Stomach (tissue), 9 donors: Measurements from ENCODE around the gene SERPINB7. TPM values are rescaled to one million over a fixed set of nuclear protein-coding genes. Genes with fewer than 3 reads are reported as not detected.
A peak's percentile ranks its signal among the peaks of the same experiment; 100 is the strongest.

Source experiments
- DNase-seq, 2 donors: peaks; one replicate each; pipeline versions ENCODE4 v3.0.0 to v3.0.0-alpha.2; 2013 to 2019
- H3K27ac ChIP-seq, 5 donors: fragments of 200-600 bp in 4 of 5; sonication (generic) in 4 of 5; one replicate each; pipeline ENCODE4 v1.5.1; 2013 to 2019; ENCODE audit warnings: mild to moderate bottlenecking in 1 of 5, moderate library complexity in 1 of 5
- H3K27me3 ChIP-seq, 3 donors: fragments of 200-600 bp; sonication (generic); one replicate each; pipeline ENCODE4 v1.5.1; 2017 to 2019; ENCODE audit warnings: mixed run types in 1 of 3
- H3K36me3 ChIP-seq, 4 donors: fragments of 200-600 bp; sonication (generic); 1 replicate in 3 of 4; 2 replicates in 1 of 4; pipeline ENCODE4 v1.5.1; 2016 to 2019
- H3K4me1 ChIP-seq, 4 donors: fragments of 200-600 bp; sonication (generic); one replicate each; pipeline ENCODE4 v1.5.1; 2016 to 2019
- H3K4me3 ChIP-seq, 4 donors: fragments of 200-600 bp; sonication (generic) in 3 of 4; one replicate each; pipeline ENCODE4 v1.5.1; 2016 to 2019; ENCODE audit warnings: mild to moderate bottlenecking in 1 of 4
- H3K9me3 ChIP-seq, 4 donors: fragments of 200-600 bp; sonication (generic); one replicate each; pipeline ENCODE4 v1.5.1; 2016 to 2019
- EP300 ChIP-seq: sonication (generic); formaldehyde crosslinking; IDR thresholded peaks from one replicate; pipeline ENCODE4 v1.6.1; 2017; ENCODE audit warnings: antibody characterized with exemption
- POLR2A ChIP-seq, 4 donors: fragments of 450-650 bp; IDR thresholded peaks; one replicate each; pipeline ENCODE4 v1.6.1; 2016; ENCODE audit warnings: antibody characterized with exemption in 4 of 4, control low read depth in 2 of 4, mild to moderate bottlenecking in 1 of 4, moderate library complexity in 1 of 4
- POLR2AphosphoS5 ChIP-seq, 3 donors: sonication (generic); formaldehyde crosslinking; IDR thresholded peaks; one replicate each; pipeline ENCODE4 v1.6.1; 2016; ENCODE audit warnings: antibody characterized with exemption in 3 of 3
- WGBS, 5 donors: extraction: QIAGEN DNeasy Blood & Tissue Kit in 3 of 5; methylation state at CpG; one replicate each; pipeline versions ENCODE4 v1.1.5 to v1.1.7; 2013 to 2018; 5-methylcytosine and 5-hydroxymethylcytosine counted together
- intact Hi-C: fragments of 100-400 bp; cut with DNase I; formaldehyde crosslinking; loops from one replicate; pipeline ENCODE4 v1.15.1; 2023; ENCODE audit warnings: low total_unique reads
- polyA plus RNA-seq, 3 donors: library from polyadenylated mRNA; stranded (reverse); fragments of 200-250 nt; gene quantifications; one replicate each; pipeline ENCODE4 v1.2.3, GENCODE V29; 2013
- total RNA-seq, 5 donors: library from RNA; depleted of rRNA; stranded (reverse); fragments of >200 nt; gene quantifications; one replicate each; pipeline versions ENCODE4 v1.1.0 to v1.2.3, GENCODE V29; 2014 to 2016
- TF ChIP-seq, protein P1 (sequence below), 7 experiments: fragments of 450-650 bp in 4 of 7; fragments of 200-600 bp in 3 of 7; sonication (generic) in 3 of 7; IDR thresholded peaks; one replicate each; pipeline ENCODE4 v1.5.1; 2016 to 2019; ENCODE audit warnings: antibody characterized with exemption in 7 of 7, control low read depth in 2 of 7, mild to moderate bottlenecking in 1 of 7
- donor health status: healthy with polysubstance abuse.
- donor health status: Bipolar disorder and iron deficiency.
- donor health status: healthy.

Gene SERPINB7
- total and polyA plus RNA-seq, 8 donors: 0.23 to 5.2 TPM; not detected in 6

DNA sequence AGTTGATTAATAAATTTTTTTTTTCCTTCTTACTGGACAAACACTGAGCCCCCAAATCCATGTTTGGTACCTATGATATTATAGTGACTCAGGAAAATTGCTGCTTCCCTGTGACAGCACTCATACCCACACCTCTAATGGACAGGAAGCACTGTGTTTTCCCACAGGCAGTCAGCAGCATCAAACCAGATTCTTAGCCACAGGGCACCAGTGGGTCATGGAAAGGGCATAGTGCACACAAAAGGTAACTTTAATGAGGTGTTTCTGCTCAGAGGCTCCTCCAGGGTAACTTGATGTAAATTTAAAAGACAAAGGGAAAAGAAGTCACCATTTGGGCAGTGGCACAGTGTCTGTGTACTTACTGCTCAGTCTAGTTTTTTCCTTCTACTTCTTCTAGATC is 38.3 kb upstream of the SERPINB7 start:
- Histone ChIP-seq H3K36me3 (no peaks in the 10 kb centered on the region), H3K27ac (no peak overlapping the region), H3K4me3 (no peak overlapping the region), H3K4me1 (no peaks in the 10 kb centered on the region), H3K27me3 (no peaks in the 10 kb centered on the region), H3K9me3 (no peaks in the 10 kb centered on the region)
- DNase-seq: no peak
- intact Hi-C loops: no loop called here
- TF ChIP-seq POLR2A (IDR thresholded peaks at IDR 0.05) (no peak), EP300 (no peak), POLR2AphosphoS5 (IDR thresholded peaks at IDR 0.05) (no peak)
- TF ChIP-seq, protein P1, sequence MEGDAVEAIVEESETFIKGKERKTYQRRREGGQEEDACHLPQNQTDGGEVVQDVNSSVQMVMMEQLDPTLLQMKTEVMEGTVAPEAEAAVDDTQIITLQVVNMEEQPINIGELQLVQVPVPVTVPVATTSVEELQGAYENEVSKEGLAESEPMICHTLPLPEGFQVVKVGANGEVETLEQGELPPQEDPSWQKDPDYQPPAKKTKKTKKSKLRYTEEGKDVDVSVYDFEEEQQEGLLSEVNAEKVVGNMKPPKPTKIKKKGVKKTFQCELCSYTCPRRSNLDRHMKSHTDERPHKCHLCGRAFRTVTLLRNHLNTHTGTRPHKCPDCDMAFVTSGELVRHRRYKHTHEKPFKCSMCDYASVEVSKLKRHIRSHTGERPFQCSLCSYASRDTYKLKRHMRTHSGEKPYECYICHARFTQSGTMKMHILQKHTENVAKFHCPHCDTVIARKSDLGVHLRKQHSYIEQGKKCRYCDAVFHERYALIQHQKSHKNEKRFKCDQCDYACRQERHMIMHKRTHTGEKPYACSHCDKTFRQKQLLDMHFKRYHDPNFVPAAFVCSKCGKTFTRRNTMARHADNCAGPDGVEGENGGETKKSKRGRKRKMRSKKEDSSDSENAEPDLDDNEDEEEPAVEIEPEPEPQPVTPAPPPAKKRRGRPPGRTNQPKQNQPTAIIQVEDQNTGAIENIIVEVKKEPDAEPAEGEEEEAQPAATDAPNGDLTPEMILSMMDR (IDR thresholded peaks at IDR 0.05): no peak

DNA sequence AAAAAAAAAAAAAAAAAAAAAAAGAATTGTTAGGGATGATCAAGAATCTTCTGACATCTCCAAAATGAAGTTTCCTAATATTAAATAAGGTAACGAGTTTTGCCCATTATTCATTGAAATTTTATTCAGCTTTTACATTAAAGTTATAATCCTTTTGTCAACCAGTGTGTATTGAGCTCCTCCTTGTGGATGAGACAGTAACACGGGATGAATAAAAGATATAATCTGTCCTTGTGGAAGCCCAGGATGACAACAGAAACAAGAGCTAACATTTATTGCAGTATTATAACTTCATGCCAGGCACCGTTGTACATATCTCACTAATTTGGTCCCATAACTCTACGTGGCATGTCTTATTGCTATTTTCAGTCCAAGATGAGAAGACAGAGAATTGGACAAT is 33.4 kb upstream of the SERPINB7 start:
- WGBS, 5 donors: 54 to 69% (median 61%) methylated on average over 4 of the region's 4 CpGs
- Histone ChIP-seq H3K27me3 (no peaks in the 10 kb centered on the region), H3K36me3 (no peaks in the 10 kb centered on the region), H3K9me3 (no peaks in the 10 kb centered on the region), H3K27ac (no peak overlapping the region), H3K4me3 (no peak overlapping the region), H3K4me1 (no peaks in the 10 kb centered on the region)
- DNase-seq: peak in 1 of 2 donors; percentile 13
- TF ChIP-seq POLR2AphosphoS5 (IDR thresholded peaks at IDR 0.05) (no peak), EP300 (no peak), POLR2A (IDR thresholded peaks at IDR 0.05) (no peak)
- TF ChIP-seq, protein P1 (IDR thresholded peaks at IDR 0.05): peak in 1 of 7 experiments; percentile 12
- intact Hi-C loops: no loop called here

DNA sequence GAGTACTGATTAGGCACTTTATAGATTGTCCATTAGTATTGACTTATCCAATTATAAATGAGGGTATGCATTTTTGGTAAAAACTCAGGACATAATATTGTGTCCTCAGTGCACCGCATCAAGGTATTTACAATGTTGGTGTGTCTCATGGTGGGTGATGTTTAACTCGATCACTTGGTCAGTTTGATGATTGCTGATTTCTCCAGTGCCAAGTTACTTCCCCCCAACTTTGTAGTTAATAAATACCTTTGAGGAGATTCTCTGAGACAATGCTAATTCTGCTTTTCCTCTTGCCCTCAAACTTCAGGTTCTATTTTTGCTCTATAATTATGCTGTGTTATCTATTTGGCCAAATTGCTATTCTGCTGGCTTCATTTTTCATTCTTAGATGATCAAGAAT is 28.2 kb upstream of the SERPINB7 start:
- Histone ChIP-seq H3K36me3 (no peaks in the 10 kb centered on the region), H3K4me3 (no peak overlapping the region), H3K27me3 (no peaks in the 10 kb centered on the region), H3K27ac (no peak overlapping the region), H3K4me1 (no peaks in the 10 kb centered on the region), H3K9me3 (peaks cover 0 to 7% (median 2%) of the 10 kb centered on the region in 4 donors)
- intact Hi-C loops: no loop called here
- WGBS, 5 donors: 86 to 96% (median 90%) methylated on average over 2 of the region's 2 CpGs
- no peak for DNase-seq
- TF ChIP-seq POLR2AphosphoS5 (IDR thresholded peaks at IDR 0.05) (no peak), EP300 (no peak), POLR2A (IDR thresholded peaks at IDR 0.05) (no peak)
- TF ChIP-seq, protein P1 (IDR thresholded peaks at IDR 0.05): no peak

DNA sequence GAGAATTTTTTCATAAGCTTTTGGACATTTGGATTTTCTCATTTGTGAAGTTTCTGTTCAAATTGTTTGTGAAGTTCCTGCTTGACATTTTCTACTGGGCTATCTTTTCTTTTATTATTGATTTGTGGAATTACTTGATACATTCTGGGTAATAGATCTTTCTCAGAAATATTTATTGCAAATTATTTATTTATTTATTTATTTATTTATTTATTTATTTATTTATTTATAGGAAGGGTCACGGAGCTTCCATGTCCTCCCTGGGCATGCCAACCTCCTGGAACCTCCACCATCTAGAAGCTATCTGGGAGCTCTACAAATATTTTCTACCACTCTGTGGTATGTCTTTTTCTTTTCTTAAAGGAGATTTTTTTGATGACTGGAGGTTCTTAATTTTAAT is 25.7 kb upstream of the SERPINB7 start:
- H3K9me3 ChIP-seq: peaks cover 0 to 7% (median 2%) of the 10 kb centered on the region in 4 donors
- DNase-seq: no peak
- H3K36me3 ChIP-seq: no peaks in the 10 kb centered on the region
- H3K4me1 ChIP-seq: no peaks in the 10 kb centered on the region
- H3K27me3 ChIP-seq: no peaks in the 10 kb centered on the region
- H3K4me3 ChIP-seq: no peak overlapping the region
- TF ChIP-seq POLR2AphosphoS5 (IDR thresholded peaks at IDR 0.05): no peak
- TF ChIP-seq POLR2A (IDR thresholded peaks at IDR 0.05): no peak
- TF ChIP-seq EP300: no peak
- TF ChIP-seq, protein P1 (IDR thresholded peaks at IDR 0.05): no peak
- 52 to 90% (median 70%) methylated on average over 1 of the region's 1 CpG for WGBS, 5 donors
- no peak overlapping the region for H3K27ac ChIP-seq
- intact Hi-C loops: no loop called here
